ENCODE results near the gene RAD51B.

GRCh38 chr14:68062651-68063050 is 243.1 kb downstream of the RAD51B start:
- no peak for TF ChIP-seq CTCF (conservative IDR thresholded peaks at IDR 0.05)
- TF ChIP-seq ZFX (IDR thresholded peaks at IDR 0.05): no peak

Data from C4-2B (cell line).